Panc1 (cell line): ENCODE data around the gene CRIP1. TPM values are rescaled to one million over a fixed set of nuclear protein-coding genes. Genes with fewer than 3 reads are reported as not detected.
A peak's percentile ranks its signal among the peaks of the same experiment; 100 is the strongest.

Experiments
- ATAC-seq: fragments of 200-7000 bp; cut with Tn5 transposase; 2 replicates; pipeline ENCODE4 v1.9.1; 2020; ENCODE audit warnings: mild to moderate bottlenecking, moderate library complexity
- BruUV-seq: library from RNA; stranded (reverse); fragments of 400-500 nt; replicated peaks from 2 replicates; lab custom pipeline; 2021; lab: Mats Ljungman, UMichigan
- CTCF ChIA-PET: fragments of 300-600 bp; sonication (Branson Sonifier 250); formaldehyde crosslinking; loops from one replicate; lab custom pipeline; 2022; ENCODE audit warnings: antibody characterized with exemption; lab: Charles Lee
- POLR2A ChIA-PET: fragments of 300-600 bp; sonication (Branson Sonifier 250); formaldehyde crosslinking; loops from one replicate; lab custom pipeline; 2022; ENCODE audit warnings: antibody characterized with exemption; lab: Charles Lee
- DNase-seq: peaks from one replicate; pipeline ENCODE4 v3.0.0-alpha.2; 2010; ENCODE audit warnings: low read depth, low spot score
- H3K27ac ChIP-seq: 2 replicates; pipeline ENCODE4 v1.5.1; 2011; ENCODE audit warnings: mild to moderate bottlenecking, low read length, inconsistent platforms
- H3K27me3 ChIP-seq: fragments of 200-500 bp; sonication (Bioruptor generic); 2 replicates; pipeline ENCODE4 v1.6.0; 2014; ENCODE audit warnings: low read length, inconsistent platforms; ENCODE audit not compliant: control insufficient read depth, insufficient read depth
- H3K36me3 ChIP-seq: fragments of 200-500 bp; sonication (Bioruptor generic); 2 replicates; pipeline ENCODE4 v1.5.1; 2014; ENCODE audit warnings: inconsistent platforms, mild to moderate bottlenecking, low read length, moderate library complexity; ENCODE audit not compliant: control insufficient read depth, insufficient read depth
- H3K4me1 ChIP-seq: 2 replicates; pipeline ENCODE4 v1.5.1; 2011; ENCODE audit warnings: inconsistent platforms, mild to moderate bottlenecking, low read length, moderate library complexity; ENCODE audit not compliant: control insufficient read depth, insufficient read depth
- H3K4me3 ChIP-seq, 2 experiments: 2 replicates each; pipeline ENCODE4 v1.5.1; 2011 to 2012; ENCODE audit warnings: low read depth in 2 of 2, low read length in 2 of 2, mild to moderate bottlenecking in 2 of 2, inconsistent platforms in 1 of 2, moderate library complexity in 1 of 2
- H3K9me3 ChIP-seq: fragments of 200-500 bp; sonication (Bioruptor generic); 2 replicates; pipeline ENCODE4 v1.5.1; 2014; ENCODE audit warnings: low read depth, mild to moderate bottlenecking, inconsistent platforms, low read length, moderate library complexity; ENCODE audit not compliant: control insufficient read depth, insufficient read depth
- POLR2AphosphoS5 ChIP-seq: IDR thresholded peaks from 2 replicates; pipeline ENCODE4 v1.6.1; 2012; ENCODE audit warnings: mild to moderate bottlenecking, low read depth, low read length, moderate library complexity
- SIN3A ChIP-seq: IDR thresholded peaks from 2 replicates; pipeline ENCODE4 v1.6.1; 2012; ENCODE audit warnings: low read depth, mild to moderate bottlenecking, low read length, moderate library complexity, borderline replicate concordance; ENCODE audit not compliant: insufficient read depth
- TCF7L2 ChIP-seq: IDR thresholded peaks from 2 replicates; pipeline ENCODE4 v1.6.1; 2011; ENCODE audit warnings: mild to moderate bottlenecking, low read depth, low read length, inconsistent platforms
- in situ Hi-C: cut with HindIII; loops from 2 replicates; pipeline ENCODE4 v1.10.0; 2016; ENCODE audit warnings: low sequenced_read_pairs, low pct_unique_long_range_greater_than_20kb
- intact Hi-C: fragments of 100-400 bp; cut with micrococcal nuclease; formaldehyde crosslinking; loops from one replicate; pipeline ENCODE4 v1.10.0; 2022; ENCODE audit not compliant: unreplicated experiment
- total RNA-seq: library from RNA; stranded (reverse); gene quantifications from one replicate; pipeline ENCODE4 v1.2.1, GENCODE V29; 2021; ENCODE audit not compliant: unreplicated experiment
- TF ChIP-seq, protein P1 (sequence below): fragments of 450-650 bp; IDR thresholded peaks from 2 replicates; pipeline ENCODE4 v1.5.1; 2017; ENCODE audit warnings: mild to moderate bottlenecking
- TF ChIP-seq, protein P2 (sequence below), 2 experiments: IDR thresholded peaks; 2 replicates each; pipeline ENCODE4 v1.6.1; 2011 to 2012; ENCODE audit warnings: low read depth in 2 of 2, control low read depth in 1 of 2, low read length in 1 of 2, mild to moderate bottlenecking in 1 of 2, moderate library complexity in 1 of 2; ENCODE audit not compliant: insufficient read depth in 1 of 2

CRIP1 gene
- total RNA-seq, 1 experiment from 2014 or later, result 1,056 TPM

DNA sequence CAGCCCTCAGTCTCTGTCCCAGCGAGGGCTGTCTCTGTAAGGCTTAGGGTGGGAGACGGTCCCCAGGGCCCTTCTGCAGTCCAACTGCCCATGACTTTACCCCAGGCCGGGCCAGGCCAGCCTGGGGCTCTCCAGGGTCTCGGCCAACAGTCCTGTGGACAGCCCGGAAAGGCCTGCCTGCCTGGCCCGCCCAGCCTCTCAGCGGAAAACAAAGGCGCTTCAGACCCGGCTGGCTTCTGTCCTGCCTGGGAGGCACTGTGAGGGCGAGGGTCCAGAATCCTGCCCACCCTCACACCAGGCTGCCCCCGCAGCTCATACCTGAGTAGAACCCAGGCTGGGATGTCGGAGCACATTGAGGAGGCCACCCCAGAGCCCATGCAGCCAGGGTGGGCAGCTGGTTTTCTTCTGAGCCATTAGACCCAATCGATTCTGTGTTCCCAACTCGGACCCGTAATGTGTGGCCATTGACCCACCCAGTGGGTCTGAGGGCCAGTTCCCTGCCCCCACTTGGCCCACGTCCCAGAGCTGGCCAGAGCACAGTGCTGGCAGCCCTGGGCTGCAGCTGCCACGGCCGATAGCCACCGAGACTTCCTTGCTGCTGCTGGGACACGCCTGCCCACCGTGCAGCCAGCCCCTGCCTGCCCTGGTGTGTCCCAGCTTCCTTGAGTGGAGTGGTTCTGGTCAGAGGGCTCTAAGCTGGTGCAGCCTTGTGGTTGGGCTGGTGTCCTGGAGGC, 10.4 kb upstream of the CRIP1 start:
- CTCF ChIA-PET, result no interaction called here
- Histone ChIP-seq H3K4me3 (peak overlapping the region; percentile 65 to 67), H3K36me3 (no peaks in the 10 kb centered on the region; the same call in 1 of the 2 replicates), H3K27me3 (no peaks in the 10 kb centered on the region), H3K4me1 (peaks cover 40% of the 10 kb centered on the region), H3K27ac (peak overlapping the region; percentile 82), H3K9me3 (no peaks in the 10 kb centered on the region)
- intact Hi-C loops, result no loop called here
- POLR2A ChIA-PET, result no interaction called here
- in situ Hi-C loops, result no loop called here
- ATAC-seq, result 0 out of 2 replicates have a peak, but pooled peaks have one; percentile 1
- TF ChIP-seq, protein P1, sequence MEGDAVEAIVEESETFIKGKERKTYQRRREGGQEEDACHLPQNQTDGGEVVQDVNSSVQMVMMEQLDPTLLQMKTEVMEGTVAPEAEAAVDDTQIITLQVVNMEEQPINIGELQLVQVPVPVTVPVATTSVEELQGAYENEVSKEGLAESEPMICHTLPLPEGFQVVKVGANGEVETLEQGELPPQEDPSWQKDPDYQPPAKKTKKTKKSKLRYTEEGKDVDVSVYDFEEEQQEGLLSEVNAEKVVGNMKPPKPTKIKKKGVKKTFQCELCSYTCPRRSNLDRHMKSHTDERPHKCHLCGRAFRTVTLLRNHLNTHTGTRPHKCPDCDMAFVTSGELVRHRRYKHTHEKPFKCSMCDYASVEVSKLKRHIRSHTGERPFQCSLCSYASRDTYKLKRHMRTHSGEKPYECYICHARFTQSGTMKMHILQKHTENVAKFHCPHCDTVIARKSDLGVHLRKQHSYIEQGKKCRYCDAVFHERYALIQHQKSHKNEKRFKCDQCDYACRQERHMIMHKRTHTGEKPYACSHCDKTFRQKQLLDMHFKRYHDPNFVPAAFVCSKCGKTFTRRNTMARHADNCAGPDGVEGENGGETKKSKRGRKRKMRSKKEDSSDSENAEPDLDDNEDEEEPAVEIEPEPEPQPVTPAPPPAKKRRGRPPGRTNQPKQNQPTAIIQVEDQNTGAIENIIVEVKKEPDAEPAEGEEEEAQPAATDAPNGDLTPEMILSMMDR, result no peak
- TF ChIP-seq TCF7L2 (no peak), POLR2AphosphoS5 (no peak), SIN3A (no peak)
- TF ChIP-seq, protein P2, sequence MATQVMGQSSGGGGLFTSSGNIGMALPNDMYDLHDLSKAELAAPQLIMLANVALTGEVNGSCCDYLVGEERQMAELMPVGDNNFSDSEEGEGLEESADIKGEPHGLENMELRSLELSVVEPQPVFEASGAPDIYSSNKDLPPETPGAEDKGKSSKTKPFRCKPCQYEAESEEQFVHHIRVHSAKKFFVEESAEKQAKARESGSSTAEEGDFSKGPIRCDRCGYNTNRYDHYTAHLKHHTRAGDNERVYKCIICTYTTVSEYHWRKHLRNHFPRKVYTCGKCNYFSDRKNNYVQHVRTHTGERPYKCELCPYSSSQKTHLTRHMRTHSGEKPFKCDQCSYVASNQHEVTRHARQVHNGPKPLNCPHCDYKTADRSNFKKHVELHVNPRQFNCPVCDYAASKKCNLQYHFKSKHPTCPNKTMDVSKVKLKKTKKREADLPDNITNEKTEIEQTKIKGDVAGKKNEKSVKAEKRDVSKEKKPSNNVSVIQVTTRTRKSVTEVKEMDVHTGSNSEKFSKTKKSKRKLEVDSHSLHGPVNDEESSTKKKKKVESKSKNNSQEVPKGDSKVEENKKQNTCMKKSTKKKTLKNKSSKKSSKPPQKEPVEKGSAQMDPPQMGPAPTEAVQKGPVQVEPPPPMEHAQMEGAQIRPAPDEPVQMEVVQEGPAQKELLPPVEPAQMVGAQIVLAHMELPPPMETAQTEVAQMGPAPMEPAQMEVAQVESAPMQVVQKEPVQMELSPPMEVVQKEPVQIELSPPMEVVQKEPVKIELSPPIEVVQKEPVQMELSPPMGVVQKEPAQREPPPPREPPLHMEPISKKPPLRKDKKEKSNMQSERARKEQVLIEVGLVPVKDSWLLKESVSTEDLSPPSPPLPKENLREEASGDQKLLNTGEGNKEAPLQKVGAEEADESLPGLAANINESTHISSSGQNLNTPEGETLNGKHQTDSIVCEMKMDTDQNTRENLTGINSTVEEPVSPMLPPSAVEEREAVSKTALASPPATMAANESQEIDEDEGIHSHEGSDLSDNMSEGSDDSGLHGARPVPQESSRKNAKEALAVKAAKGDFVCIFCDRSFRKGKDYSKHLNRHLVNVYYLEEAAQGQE (IDR thresholded peaks at IDR 0.05; ENCODE audit: insufficient read depth in 1 of 2, low read depth in 2 of 2, low read length in 1 of 2), result no peak
- no TSS peak for BruUV-seq
- no peak for DNase-seq

DNA sequence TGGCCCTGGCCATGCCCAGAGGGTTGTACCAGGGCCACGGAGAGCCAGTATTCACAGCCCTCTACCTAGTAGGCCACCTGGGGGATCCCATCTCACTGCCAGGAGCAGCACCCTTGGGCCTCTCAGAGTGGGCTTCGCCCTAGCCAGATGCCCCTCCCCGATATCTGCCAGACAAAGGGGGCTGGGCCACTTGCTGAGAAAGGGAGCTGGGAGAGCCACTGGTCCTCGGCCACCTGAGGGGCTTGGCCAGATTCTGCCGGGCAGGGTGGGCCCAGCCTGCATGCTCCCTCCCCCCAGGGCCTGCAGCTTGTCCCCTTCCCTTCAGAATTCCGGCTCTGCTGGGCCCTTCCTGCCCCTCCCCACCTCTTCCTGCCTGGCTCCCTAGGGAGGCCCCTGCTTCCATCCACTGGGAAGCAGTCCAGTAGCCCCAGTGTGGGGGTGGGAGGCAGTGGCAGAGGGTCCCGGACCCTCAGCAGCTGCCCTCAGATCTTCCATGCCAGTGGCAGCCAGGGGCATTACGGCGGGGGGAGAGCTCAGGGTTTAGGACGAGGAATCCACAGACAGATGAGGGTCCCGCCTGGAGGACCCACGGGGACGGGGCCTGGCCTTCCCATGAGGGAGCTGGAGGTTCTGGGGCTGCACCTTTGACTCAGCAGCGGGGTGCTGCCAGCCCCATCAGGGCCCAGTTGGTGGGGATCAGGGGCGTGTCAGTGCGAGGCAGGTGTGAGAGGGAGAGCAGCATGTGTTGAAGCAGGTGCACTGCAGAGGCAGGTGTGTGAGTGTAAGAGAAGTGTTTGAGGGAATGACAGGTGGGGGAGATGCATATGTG, 9.6 kb upstream of the CRIP1 start:
- CTCF ChIA-PET, result no interaction called here
- TF ChIP-seq SIN3A, result no peak
- TF ChIP-seq TCF7L2, result no peak
- TF ChIP-seq, protein P1, result no peak
- TF ChIP-seq, protein P2 (IDR thresholded peaks at IDR 0.05; ENCODE audit: insufficient read depth in 1 of 2, low read depth in 2 of 2, low read length in 1 of 2), result no peak
- TF ChIP-seq POLR2AphosphoS5, result no peak
- H3K36me3 ChIP-seq, result no peaks in the 10 kb centered on the region; the same call in 1 of the 2 replicates
- peak overlapping the region; percentile 65 to 67 for H3K4me3 ChIP-seq
- no peaks in the 10 kb centered on the region for H3K9me3 ChIP-seq
- ATAC-seq, result no peak
- in situ Hi-C loops, result no loop called here
- peaks cover 42% of the 10 kb centered on the region for H3K4me1 ChIP-seq
- BruUV-seq, result no TSS peak
- POLR2A ChIA-PET, result no interaction called here
- intact Hi-C loops, result no loop called here
- H3K27ac ChIP-seq, result peak overlapping the region; percentile 82
- DNase-seq, result no peak
- no peaks in the 10 kb centered on the region for H3K27me3 ChIP-seq
